ENCODE measurements around the gene EHMT1. TPM values are rescaled to one million over a fixed set of nuclear protein-coding genes. Genes with fewer than 3 reads are reported as not detected.

Gene EHMT1
- total RNA-seq, 2 donors from 2014 or later, result 67.5 to 69.3 TPM

DNA sequence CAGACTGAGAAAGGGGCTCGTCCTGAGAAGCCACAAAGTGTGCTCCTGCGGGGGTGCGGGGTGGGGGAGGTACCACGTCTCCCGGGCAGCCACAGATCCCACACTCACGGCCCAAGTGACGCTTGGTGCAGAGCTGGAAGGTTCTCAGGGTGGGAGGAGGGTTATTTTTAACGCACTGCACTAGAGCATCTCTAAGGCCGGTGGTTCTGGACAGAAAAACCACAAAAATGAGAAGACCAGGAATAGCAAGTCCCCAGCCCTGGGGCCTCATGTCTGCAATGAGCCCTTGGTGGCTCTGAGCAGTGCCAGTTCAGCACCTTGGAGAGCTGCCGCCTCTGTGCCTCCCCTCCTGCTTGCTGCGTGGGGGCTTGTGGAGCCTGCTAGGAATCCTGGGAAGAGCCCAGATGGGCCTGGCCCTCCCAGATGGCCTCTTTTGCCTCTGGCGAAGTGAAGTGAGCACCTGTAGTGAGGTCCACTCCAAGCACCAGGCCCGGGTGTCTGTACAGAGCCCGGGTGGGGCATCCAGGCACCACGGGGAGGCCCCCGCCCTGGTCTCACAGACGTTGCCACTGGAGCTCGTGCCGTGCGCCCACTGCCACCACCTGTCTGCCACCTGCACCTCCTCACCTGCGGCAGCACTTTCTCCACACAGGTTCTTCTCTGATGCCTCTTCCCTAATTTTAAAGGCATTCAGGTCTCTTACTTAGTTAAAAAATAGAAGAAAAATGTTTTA, 209.9 kb downstream of the EHMT1 start:
- H3K27me3 Mint-ChIP-seq (ENCODE audit: low read depth), result no peaks in the 10 kb centered on the region
- H3K27ac Mint-ChIP-seq, result no peak overlapping the region
- ATAC-seq (replicated peaks in 1 of 2), result no peak
- H3K36me3 Mint-ChIP-seq (ENCODE audit: insufficient read depth in 2 of 2), result peaks cover 9 to 18% of the 10 kb centered on the region in 2 donors
- H3K4me3 Mint-ChIP-seq, result no peak overlapping the region
- no peak for DNase-seq
- H3K4me1 Mint-ChIP-seq (ENCODE audit: low read depth), result no peaks in the 10 kb centered on the region
- no peaks in the 10 kb centered on the region for H3K9me3 Mint-ChIP-seq

GRCh38 chr9:137829260-137829996, 210.6 kb downstream of the EHMT1 start:
- H3K4me3 Mint-ChIP-seq, result no peak overlapping the region
- no peaks in the 10 kb centered on the region for H3K9me3 Mint-ChIP-seq
- no peaks in the 10 kb centered on the region for H3K4me1 Mint-ChIP-seq (ENCODE audit: low read depth)
- peaks cover 8 to 17% of the 10 kb centered on the region in 2 donors for H3K36me3 Mint-ChIP-seq (ENCODE audit: insufficient read depth in 2 of 2)
- no peaks in the 10 kb centered on the region for H3K27me3 Mint-ChIP-seq (ENCODE audit: low read depth)
- no peak overlapping the region for H3K27ac Mint-ChIP-seq
- ATAC-seq (replicated peaks in 1 of 2), result no peak
- DNase-seq, result no peak

DNA sequence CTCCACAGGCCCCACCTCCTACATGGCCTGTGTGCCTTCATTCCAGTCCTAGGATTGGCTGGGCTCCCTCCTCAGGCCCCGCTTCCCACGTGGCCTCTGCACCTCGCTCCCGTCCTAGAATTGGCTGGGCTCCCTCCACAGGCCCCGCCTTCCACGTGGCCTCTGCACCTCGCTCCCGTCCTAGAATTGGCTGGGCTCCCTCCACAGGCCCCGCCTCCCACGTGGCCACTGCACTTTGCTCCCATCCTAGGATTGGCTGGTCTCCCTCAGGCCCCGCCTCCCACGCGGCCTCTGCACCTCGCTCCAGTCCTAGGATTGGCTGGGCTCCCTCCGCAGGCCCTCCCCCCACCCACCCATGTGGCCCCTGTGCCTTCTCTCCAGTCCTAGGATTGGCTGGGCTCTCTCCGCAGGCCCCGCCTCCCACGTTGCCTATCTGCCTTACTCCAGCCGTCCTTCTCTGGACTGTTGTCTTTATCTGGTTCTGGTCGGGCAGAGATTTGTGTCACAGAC, 213.4 kb downstream of the EHMT1 start:
- DNase-seq (no peak), ATAC-seq (replicated peaks in 1 of 2) (no peak)
- Mint-ChIP-seq H3K9me3 (no peaks in the 10 kb centered on the region), H3K4me3 (no peak overlapping the region), H3K36me3 (ENCODE audit: insufficient read depth in 2 of 2) (peaks cover 3 to 7% of the 10 kb centered on the region in 2 donors), H3K4me1 (ENCODE audit: low read depth) (no peaks in the 10 kb centered on the region), H3K27ac (no peak overlapping the region), H3K27me3 (ENCODE audit: low read depth) (no peaks in the 10 kb centered on the region)

- DNase-seq (no peak), ATAC-seq (replicated peaks in 1 of 2) (no peak)
- Mint-ChIP-seq H3K36me3 (ENCODE audit: insufficient read depth in 2 of 2) (peaks cover 3 to 7% of the 10 kb centered on the region in 2 donors), H3K9me3 (no peaks in the 10 kb centered on the region), H3K27me3 (ENCODE audit: low read depth) (no peaks in the 10 kb centered on the region), H3K27ac (no peak overlapping the region), H3K4me1 (ENCODE audit: low read depth) (no peaks in the 10 kb centered on the region), H3K4me3 (no peak overlapping the region)
Measured at GRCh38 chr9:137832830-137833590, 214.2 kb downstream of the EHMT1 start.

DNA sequence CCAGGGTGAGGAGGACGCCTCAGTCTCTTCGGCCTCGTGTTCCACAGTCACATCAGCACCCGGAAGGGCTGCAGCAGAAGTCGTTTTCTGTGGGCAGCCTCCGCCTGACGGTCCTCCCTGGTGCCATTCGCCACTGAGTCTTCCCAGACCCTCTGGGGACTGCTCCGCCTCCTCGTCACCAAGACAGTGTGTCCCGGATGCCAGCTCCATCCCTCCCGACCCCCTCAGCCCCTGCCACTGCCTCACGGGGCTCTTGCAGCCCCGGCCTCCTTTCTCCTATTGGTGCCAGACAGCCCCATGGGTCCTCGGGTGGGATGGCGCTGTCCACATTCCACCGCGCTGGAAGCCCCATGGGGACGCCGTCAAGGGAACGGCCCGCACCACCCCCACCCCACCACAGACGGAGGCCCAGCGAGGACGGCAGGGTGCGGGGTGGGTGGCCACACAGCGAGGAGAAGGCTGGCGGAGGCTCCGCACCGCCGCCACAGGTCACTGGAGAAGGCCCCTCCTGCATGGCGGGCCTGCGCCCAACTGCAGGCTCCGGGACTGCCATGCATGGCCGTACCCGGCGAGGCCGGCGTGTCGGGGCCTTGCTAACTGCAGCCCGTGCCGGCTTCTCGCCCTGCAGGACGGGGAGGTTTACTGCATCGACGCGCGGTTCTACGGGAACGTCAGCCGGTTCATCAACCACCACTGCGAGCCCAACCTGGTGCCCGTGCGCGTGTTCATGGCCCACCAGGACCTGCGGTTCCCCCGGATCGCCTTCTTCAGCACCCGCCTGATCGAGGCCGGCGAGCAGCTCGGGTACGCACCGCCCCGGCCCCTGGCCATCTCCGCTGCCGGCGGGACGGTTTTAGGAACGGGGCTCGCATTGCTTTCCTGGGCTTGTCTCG, 215.2 kb downstream of the EHMT1 start:
- Mint-ChIP-seq H3K27me3 (ENCODE audit: low read depth) (no peaks in the 10 kb centered on the region), H3K27ac (no peak overlapping the region), H3K9me3 (peaks cover 0 to 2% of the 10 kb centered on the region in 2 donors), H3K4me1 (ENCODE audit: low read depth) (no peaks in the 10 kb centered on the region), H3K4me3 (no peak overlapping the region), H3K36me3 (ENCODE audit: insufficient read depth in 2 of 2) (peaks cover 3 to 7% of the 10 kb centered on the region in 2 donors)
- ATAC-seq (replicated peaks in 1 of 2) (peak in 1 of 2 donors; percentile 15), DNase-seq (no peak)

DNA sequence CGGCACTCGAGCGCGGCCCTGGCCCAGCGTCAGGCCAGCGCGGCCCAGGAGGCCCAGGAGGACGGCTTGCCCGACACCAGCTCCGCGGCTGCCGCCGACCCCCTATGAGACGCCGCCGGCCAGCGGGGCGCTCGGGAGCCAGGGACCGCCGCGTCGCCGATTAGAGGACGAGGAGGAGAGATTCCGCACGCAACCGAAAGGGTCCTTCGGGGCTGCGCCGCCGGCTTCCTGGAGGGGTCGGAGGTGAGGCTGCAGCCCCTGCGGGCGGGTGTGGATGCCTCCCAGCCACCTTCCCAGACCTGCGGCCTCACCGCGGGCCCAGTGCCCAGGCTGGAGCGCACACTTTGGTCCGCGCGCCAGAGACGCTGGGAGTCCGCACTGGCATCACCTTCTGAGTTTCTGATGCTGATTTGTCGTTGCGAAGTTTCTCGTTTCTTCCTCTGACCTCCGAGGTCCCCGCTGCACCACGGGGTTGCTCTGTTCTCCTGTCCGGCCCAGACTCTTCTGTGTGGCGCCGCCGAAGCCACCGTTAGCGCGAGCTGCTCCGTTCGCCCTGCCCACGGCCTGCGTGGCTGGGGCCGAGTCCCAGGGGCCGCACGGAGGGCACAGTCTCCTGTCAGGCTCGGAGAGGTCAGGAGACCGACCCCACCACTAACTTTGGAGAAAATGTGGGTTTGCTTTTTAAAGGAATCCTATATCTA, 216.2 kb downstream of the EHMT1 start:
- ATAC-seq (replicated peaks in 1 of 2), result no peak
- peaks cover 3 to 7% of the 10 kb centered on the region in 2 donors for H3K36me3 Mint-ChIP-seq (ENCODE audit: insufficient read depth in 2 of 2)
- H3K4me3 Mint-ChIP-seq, result no peak overlapping the region
- H3K27me3 Mint-ChIP-seq (ENCODE audit: low read depth), result no peaks in the 10 kb centered on the region
- DNase-seq, result no peak
- H3K4me1 Mint-ChIP-seq (ENCODE audit: low read depth), result no peaks in the 10 kb centered on the region
- H3K27ac Mint-ChIP-seq, result no peak overlapping the region
- H3K9me3 Mint-ChIP-seq, result peaks cover 0 to 2% of the 10 kb centered on the region in 2 donors

DNA sequence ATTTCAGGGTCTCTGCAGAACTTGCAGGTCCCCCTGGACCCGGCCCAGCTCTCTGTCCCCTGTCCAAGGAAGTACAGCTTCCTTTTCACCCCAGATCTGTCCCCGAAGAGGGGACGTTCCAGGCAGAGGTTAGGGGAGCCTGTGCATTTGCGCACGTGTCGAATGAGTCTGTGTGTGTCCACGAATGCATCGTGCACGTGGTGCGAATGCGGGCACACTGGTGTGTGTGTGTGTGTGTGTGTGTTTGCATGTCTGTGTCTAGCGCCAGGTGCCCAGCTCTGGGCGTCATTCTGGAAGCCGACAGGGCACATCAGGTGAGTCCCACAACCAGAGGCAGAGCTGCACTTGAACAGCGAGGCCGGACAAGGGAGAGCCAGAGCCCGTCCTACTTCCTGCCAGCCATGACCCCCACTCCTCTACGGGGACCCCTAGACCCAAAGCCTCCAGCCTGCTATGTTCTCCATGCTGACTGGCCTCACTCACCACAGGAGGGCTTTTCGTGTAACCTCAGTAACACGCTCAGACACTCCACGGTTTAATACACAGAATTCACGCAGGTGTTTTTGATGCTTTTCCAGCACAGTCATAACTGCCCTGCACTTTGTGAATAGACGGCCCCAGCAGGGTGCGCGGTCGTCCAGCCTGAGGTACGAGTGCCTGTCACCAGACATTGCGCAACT, 217.5 kb downstream of the EHMT1 start:
- no peak overlapping the region for H3K4me3 Mint-ChIP-seq
- DNase-seq (no peak), ATAC-seq (replicated peaks in 1 of 2) (no peak)
- no peak overlapping the region for H3K27ac Mint-ChIP-seq
- no peaks in the 10 kb centered on the region for H3K4me1 Mint-ChIP-seq (ENCODE audit: low read depth)
- H3K9me3 Mint-ChIP-seq, result peaks cover 0 to 2% of the 10 kb centered on the region in 2 donors
- H3K27me3 Mint-ChIP-seq (ENCODE audit: low read depth), result no peaks in the 10 kb centered on the region
- H3K36me3 Mint-ChIP-seq (ENCODE audit: insufficient read depth in 2 of 2), result peaks cover 3 to 7% of the 10 kb centered on the region in 2 donors

- Mint-ChIP-seq H3K9me3 (peaks cover 0 to 2% of the 10 kb centered on the region in 2 donors), H3K27me3 (ENCODE audit: low read depth) (no peaks in the 10 kb centered on the region), H3K36me3 (ENCODE audit: insufficient read depth in 2 of 2) (peaks cover 3 to 5% of the 10 kb centered on the region in 2 donors), H3K4me3 (no peak overlapping the region), H3K27ac (no peak overlapping the region), H3K4me1 (ENCODE audit: low read depth) (no peaks in the 10 kb centered on the region)
- ATAC-seq (replicated peaks in 1 of 2) (no peak), DNase-seq (no peak)
Measured at GRCh38 chr9:137836831-137837241, 218.0 kb downstream of the EHMT1 start.

GRCh38 chr9:137837345-137838278, 218.8 kb downstream of the EHMT1 start:
- no peak overlapping the region for H3K27ac Mint-ChIP-seq
- H3K9me3 Mint-ChIP-seq, result peaks cover 0 to 2% of the 10 kb centered on the region in 2 donors
- DNase-seq (no peak), ATAC-seq (replicated peaks in 1 of 2) (no peak)
- no peaks in the 10 kb centered on the region for H3K27me3 Mint-ChIP-seq (ENCODE audit: low read depth)
- no peaks in the 10 kb centered on the region for H3K4me1 Mint-ChIP-seq (ENCODE audit: low read depth)
- H3K36me3 Mint-ChIP-seq (ENCODE audit: insufficient read depth in 2 of 2), result peaks cover under 1 to 3% of the 10 kb centered on the region in 2 donors
- H3K4me3 Mint-ChIP-seq, result no peak overlapping the region

GRCh38 chr9:137838576-137838975, 219.8 kb downstream of the EHMT1 start:
- DNase-seq (no peak), ATAC-seq (replicated peaks in 1 of 2) (no peak)
- peaks cover 0 to 2% of the 10 kb centered on the region in 2 donors for H3K36me3 Mint-ChIP-seq (ENCODE audit: insufficient read depth in 2 of 2)
- H3K4me1 Mint-ChIP-seq (ENCODE audit: low read depth), result no peaks in the 10 kb centered on the region
- no peaks in the 10 kb centered on the region for H3K27me3 Mint-ChIP-seq (ENCODE audit: low read depth)
- no peak overlapping the region for H3K4me3 Mint-ChIP-seq
- no peak overlapping the region for H3K27ac Mint-ChIP-seq
- peaks cover 0 to 5% of the 10 kb centered on the region in 2 donors for H3K9me3 Mint-ChIP-seq

DNA sequence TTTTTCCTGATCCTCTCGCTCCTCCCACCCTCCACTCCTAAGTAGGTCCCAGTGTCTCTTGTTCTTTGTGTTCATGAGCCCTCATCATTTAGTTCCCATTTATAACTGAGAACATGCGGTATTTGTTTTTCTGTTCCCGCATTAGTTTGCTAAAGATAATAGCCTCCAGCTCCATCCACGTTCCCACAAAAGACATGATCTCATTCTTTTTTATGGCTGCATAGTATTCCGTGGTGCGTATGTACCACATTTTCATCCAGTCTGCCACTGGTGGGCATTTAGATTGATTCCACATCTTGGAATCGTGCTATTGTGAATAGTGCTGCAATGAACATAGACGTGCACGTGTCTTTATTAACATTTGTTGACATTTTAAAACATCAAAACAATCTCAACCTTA, 224.6 kb downstream of the EHMT1 start:
- H3K9me3 Mint-ChIP-seq, result peaks cover 0 to 9% of the 10 kb centered on the region in 2 donors
- DNase-seq, result no peak
- no peak overlapping the region for H3K27ac Mint-ChIP-seq
- peaks cover 0 to 1% of the 10 kb centered on the region in 2 donors for H3K36me3 Mint-ChIP-seq (ENCODE audit: insufficient read depth in 2 of 2)
- no peak overlapping the region for H3K4me3 Mint-ChIP-seq
- H3K4me1 Mint-ChIP-seq (ENCODE audit: low read depth), result no peaks in the 10 kb centered on the region
- no peak for ATAC-seq (replicated peaks in 1 of 2)
- H3K27me3 Mint-ChIP-seq (ENCODE audit: low read depth), result no peaks in the 10 kb centered on the region

Measured in activated T-cell treated with anti-CD3 and anti-CD28 coated beads, Interleukin-2, amount 50 U/mL, for 72 hours (primary cell).